MM.1S (cell line): ENCODE data around the gene LINGO3.
A peak's percentile ranks its signal among the peaks of the same experiment; 100 is the strongest.

Experiments used
- DNase-seq: peaks from one replicate; pipeline ENCODE4 v3.0.0-alpha.2; 2015
- H2AFZ ChIP-seq: fragments of 300-600 bp; sonication (generic); 2 replicates; pipeline ENCODE4 v1.6.0; 2016; ENCODE audit warnings: antibody characterized with exemption, low read length
- H3F3A ChIP-seq: fragments of 300-600 bp; sonication (generic); 2 replicates; pipeline ENCODE4 v1.6.1; 2016; ENCODE audit warnings: mild to moderate bottlenecking, antibody characterized with exemption, low read length, moderate library complexity, mixed read lengths; ENCODE audit not compliant: insufficient read depth
- H3K27ac ChIP-seq: fragments of 300-600 bp; sonication (generic); 2 replicates; pipeline ENCODE4 v1.5.1; 2016; ENCODE audit warnings: mild to moderate bottlenecking, low read length
- H3K27me3 ChIP-seq: fragments of 300-600 bp; sonication (generic); replicated peaks from 2 replicates; pipeline ENCODE4 v1.6.0; 2016; ENCODE audit warnings: low read length; ENCODE audit not compliant: insufficient read depth
- H3K36me3 ChIP-seq: fragments of 300-600 bp; sonication (generic); replicated peaks from 2 replicates; pipeline ENCODE4 v1.6.1; 2016; ENCODE audit warnings: mild to moderate bottlenecking, low read length, mixed read lengths; ENCODE audit not compliant: insufficient read depth
- H3K4me1 ChIP-seq: fragments of 300-600 bp; sonication (generic); 2 replicates; pipeline ENCODE4 v1.6.1; 2016; ENCODE audit warnings: low read length, mixed read lengths
- H3K4me2 ChIP-seq: fragments of 300-600 bp; sonication (generic); 2 replicates; pipeline ENCODE4 v1.6.0; 2016; ENCODE audit warnings: low read depth, low read length
- H3K4me3 ChIP-seq: fragments of 300-600 bp; sonication (generic); 2 replicates; pipeline ENCODE4 v1.5.1; 2016; ENCODE audit warnings: low read length, mixed read lengths
- H3K79me2 ChIP-seq: fragments of 300-600 bp; sonication (generic); 2 replicates; pipeline ENCODE4 v1.6.1; 2016; ENCODE audit warnings: mixed run types, low read length, mixed read lengths
- H3K9ac ChIP-seq: fragments of 300-600 bp; sonication (generic); 2 replicates; pipeline ENCODE4 v1.6.1; 2016; ENCODE audit warnings: low read length, mixed read lengths
- H3K9me2 ChIP-seq: fragments of 300-600 bp; sonication (generic); replicated peaks from 2 replicates; pipeline ENCODE4 v1.6.1; 2016; ENCODE audit warnings: mild to moderate bottlenecking, low read length, mixed read lengths; ENCODE audit not compliant: insufficient read depth
- H3K9me3 ChIP-seq: fragments of 300-600 bp; sonication (generic); replicated peaks from 2 replicates; pipeline ENCODE4 v1.6.1; 2016; ENCODE audit warnings: mild to moderate bottlenecking, low read length, mixed read lengths; ENCODE audit not compliant: insufficient read depth
- H4K20me1 ChIP-seq: fragments of 300-600 bp; sonication (generic); 2 replicates; pipeline ENCODE4 v1.6.1; 2016; ENCODE audit warnings: mild to moderate bottlenecking, low read length, moderate library complexity, mixed read lengths; ENCODE audit not compliant: insufficient read depth
- EZH2 ChIP-seq: fragments of 300-600 bp; sonication (generic); optimal IDR thresholded peaks from 2 replicates; pipeline ENCODE3; 2017; ENCODE audit warnings: low read depth, mild to moderate bottlenecking, antibody characterized with exemption, low read length, mixed read lengths
- EZH2phosphoT487 ChIP-seq: fragments of 300-600 bp; sonication (generic); IDR thresholded peaks from 2 replicates; pipeline ENCODE4 v1.6.1; 2018; ENCODE audit warnings: antibody characterized with exemption, low read length
- TF ChIP-seq, protein P1 (sequence below): fragments of 300-600 bp; sonication (generic); IDR thresholded peaks from 2 replicates; pipeline ENCODE4 v1.5.1; 2016; ENCODE audit warnings: antibody characterized with exemption, low read length, mixed read lengths

Gene LINGO3

DNA sequence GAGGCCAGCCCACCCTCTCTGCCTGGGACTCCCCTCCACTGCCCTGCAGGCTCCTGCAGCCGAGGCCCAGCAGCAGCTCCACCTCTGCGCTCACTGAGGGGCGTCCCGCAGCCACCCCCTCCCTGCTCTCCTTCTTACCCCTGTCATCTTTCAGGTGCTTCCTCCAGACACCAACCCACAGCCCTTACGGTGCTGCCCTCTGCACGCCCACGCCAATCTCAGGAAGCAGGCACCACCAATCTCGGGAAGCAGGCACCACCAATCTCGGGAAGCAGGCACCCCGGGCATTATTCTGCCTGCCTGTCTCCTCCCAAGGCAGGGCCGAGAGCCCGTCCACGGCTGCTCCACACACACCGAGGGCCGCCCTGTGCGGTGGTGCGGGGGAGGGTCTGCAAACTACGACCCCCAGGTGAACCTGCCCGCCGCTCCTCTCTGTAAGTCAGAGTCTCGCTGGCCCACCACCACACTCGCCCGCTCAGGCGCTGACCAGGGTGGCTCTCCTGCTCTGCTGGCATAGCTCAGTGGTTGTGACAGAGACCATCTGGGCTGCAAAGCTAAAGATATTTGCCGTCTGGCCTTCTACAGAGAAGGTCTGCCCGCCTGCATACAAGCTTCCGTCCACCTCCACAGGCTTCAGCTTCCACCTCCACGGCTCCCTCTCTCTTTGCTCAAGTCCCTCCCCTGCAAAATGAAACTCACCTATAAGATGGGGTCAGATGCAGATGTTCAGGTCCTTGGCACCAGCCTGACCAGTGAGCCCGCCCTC lies 17.5 kb upstream of the LINGO3 start:
- Histone ChIP-seq H3K4me3 (no peak overlapping the region), H3K4me2 (no peak overlapping the region), H3K9ac (no peak overlapping the region), H3K4me1 (peaks cover 12% of the 10 kb centered on the region), H3K9me3 (no peaks in the 10 kb centered on the region), H3K9me2 (no peaks in the 10 kb centered on the region), H4K20me1 (no peaks in the 10 kb centered on the region), H2AFZ (no peak overlapping the region), H3K27ac (no peak overlapping the region), H3K36me3 (no peaks in the 10 kb centered on the region), H3F3A (no peaks in the 10 kb centered on the region), H3K27me3 (no peaks in the 10 kb centered on the region), H3K79me2 (peaks cover 69% of the 10 kb centered on the region)
- no peak for TF ChIP-seq EZH2phosphoT487
- TF ChIP-seq EZH2, result no peak
- TF ChIP-seq, protein P1, sequence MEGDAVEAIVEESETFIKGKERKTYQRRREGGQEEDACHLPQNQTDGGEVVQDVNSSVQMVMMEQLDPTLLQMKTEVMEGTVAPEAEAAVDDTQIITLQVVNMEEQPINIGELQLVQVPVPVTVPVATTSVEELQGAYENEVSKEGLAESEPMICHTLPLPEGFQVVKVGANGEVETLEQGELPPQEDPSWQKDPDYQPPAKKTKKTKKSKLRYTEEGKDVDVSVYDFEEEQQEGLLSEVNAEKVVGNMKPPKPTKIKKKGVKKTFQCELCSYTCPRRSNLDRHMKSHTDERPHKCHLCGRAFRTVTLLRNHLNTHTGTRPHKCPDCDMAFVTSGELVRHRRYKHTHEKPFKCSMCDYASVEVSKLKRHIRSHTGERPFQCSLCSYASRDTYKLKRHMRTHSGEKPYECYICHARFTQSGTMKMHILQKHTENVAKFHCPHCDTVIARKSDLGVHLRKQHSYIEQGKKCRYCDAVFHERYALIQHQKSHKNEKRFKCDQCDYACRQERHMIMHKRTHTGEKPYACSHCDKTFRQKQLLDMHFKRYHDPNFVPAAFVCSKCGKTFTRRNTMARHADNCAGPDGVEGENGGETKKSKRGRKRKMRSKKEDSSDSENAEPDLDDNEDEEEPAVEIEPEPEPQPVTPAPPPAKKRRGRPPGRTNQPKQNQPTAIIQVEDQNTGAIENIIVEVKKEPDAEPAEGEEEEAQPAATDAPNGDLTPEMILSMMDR, result no peak
- peak; percentile 5 for DNase-seq

DNA sequence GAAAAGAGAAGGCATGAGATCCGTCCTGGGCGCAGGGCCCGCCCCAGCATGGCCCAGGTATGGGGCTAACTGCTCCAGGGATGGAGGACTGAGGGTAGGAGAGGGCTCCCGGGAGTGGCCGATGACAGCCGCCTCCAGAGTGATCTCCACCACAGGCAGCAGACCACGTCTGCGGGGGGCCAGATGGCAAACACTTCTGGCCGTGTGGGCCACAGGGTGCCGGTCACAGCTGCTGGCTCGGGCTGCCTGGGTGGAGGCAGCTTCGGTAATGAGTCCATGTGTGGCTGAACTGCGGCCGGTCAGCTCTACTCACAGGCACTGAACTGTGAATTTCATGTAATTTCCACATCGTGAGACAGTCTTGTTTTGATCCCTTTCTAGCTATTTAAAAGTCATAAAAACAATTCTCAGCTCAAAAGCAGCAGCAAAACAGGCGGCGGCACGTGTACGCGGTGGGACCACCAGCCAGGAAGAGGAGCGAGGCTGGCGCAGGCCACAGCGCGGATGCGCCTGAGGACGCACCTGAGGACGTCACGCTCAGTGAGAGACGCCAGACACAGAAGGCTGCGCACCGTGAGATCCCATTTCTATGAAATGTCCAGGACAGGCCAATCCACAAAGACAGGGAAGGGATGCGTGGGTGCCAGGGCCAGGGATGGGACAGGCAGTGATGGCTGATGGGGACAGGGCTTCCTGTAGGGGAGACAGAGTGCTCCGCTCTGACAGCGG lies 16.4 kb upstream of the LINGO3 start:
- DNase-seq, result no peak
- Histone ChIP-seq H3K27me3 (no peaks in the 10 kb centered on the region), H3K36me3 (no peaks in the 10 kb centered on the region), H3K9me2 (no peaks in the 10 kb centered on the region), H3K9ac (no peak overlapping the region), H2AFZ (no peak overlapping the region), H3K79me2 (peaks cover 58% of the 10 kb centered on the region), H4K20me1 (no peaks in the 10 kb centered on the region), H3K4me2 (no peak overlapping the region), H3K4me3 (no peak overlapping the region), H3K4me1 (peaks cover 8% of the 10 kb centered on the region), H3K27ac (no peak overlapping the region), H3K9me3 (no peaks in the 10 kb centered on the region), H3F3A (no peaks in the 10 kb centered on the region)
- TF ChIP-seq, protein P1, result no peak
- TF ChIP-seq EZH2phosphoT487 (no peak), EZH2 (no peak)

DNA sequence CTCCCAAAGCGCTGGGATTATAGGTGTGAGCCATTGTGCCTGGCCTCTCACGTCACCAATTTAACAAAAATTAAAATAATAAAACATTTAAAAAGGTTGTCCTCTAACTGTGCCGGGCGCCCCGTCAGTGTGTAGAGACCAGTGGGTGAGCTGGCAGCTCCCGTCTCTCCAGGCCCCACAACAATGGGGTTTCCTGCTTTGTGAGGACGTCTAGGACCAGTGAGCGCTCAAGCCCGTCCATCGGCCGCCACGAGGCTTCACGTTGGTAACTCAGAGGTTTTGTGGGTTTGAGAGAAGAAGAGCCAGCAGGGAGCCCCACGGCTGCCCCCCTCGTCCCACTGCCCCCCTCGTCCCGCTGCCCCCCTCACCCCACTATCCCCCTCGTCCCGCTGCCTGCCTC lies 15.8 kb upstream of the LINGO3 start:
- Histone ChIP-seq H3K4me3 (no peak overlapping the region), H3K36me3 (no peaks in the 10 kb centered on the region), H2AFZ (no peak overlapping the region), H4K20me1 (no peaks in the 10 kb centered on the region), H3K27ac (no peak overlapping the region), H3K79me2 (peaks cover 52% of the 10 kb centered on the region), H3K9ac (no peak overlapping the region), H3K9me2 (no peaks in the 10 kb centered on the region), H3K4me2 (no peak overlapping the region), H3F3A (no peaks in the 10 kb centered on the region), H3K4me1 (peaks cover 6% of the 10 kb centered on the region), H3K9me3 (no peaks in the 10 kb centered on the region), H3K27me3 (no peaks in the 10 kb centered on the region)
- no peak for TF ChIP-seq EZH2phosphoT487
- TF ChIP-seq, protein P1, result no peak
- no peak for TF ChIP-seq EZH2
- no peak for DNase-seq
